ENCODE measurements around the gene DPH6. TPM values are rescaled to one million over a fixed set of nuclear protein-coding genes. Genes with fewer than 3 reads are reported as not detected.
"Not testable (repeated sequence)": the region's sequence is repeated elsewhere in the genome, so short reads cannot be mapped to it uniquely, and the experiment has no call there.

The DPH6 gene
- polyA plus RNA-seq, 2 of the 4 experiments (the other 2 are of a cell fraction): 11.0 to 33.6 TPM

DNA sequence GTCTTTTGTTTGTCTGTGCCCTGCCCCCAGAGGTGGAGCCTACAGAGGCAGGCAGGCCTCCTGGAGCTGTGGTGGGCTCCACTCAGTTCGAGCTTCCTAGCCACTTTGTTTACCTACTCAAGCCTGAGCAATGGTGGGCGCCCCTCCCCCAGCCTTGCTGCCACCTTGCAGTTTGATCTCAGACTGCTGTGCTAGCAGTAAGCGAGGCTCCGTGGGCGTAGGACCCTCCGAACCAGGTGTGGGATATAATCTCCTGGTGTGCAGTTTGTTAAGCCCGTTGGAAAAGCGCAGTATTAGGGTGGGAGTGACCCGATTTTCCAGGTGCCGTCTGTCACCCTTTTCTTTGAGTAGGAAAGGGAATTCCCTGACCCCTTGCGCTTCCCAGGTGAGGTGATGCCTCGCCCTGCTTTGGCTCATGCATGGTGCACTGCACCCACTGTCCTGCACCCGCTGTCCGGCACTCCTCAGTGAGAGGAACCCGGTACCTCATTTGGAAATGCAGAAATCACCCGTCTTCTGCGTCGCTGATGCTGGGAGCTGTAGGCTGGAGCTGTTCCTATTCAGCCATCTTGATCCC is 154.5 kb downstream of the DPH6 start:
- 89% methylated on average over 12 of the region's 18 CpGs for WGBS (ENCODE audit: missing lambda C conversion rate)
- H3K27ac ChIP-seq; POLR2A ChIA-PET; ATAC-seq; H3K4me1 ChIP-seq; H3K4me3 ChIP-seq; DNase-seq (ENCODE audit: low read depth in 1 of 2, low spot score in 1 of 2); H3K4me2 ChIP-seq; CTCF ChIA-PET; H3K9me3 ChIP-seq; FAIRE-seq: not testable (repeated sequence)

GRCh38 chr15:35383506-35383905 is 162.5 kb downstream of the DPH6 start:
- FAIRE-seq (no peak), DNase-seq (ENCODE audit: low read depth in 1 of 2, low spot score in 1 of 2) (no peak), ATAC-seq (no peak)
- POLR2A ChIA-PET: no interaction called here
- Histone ChIP-seq H3K9me3 (no peaks in the 10 kb centered on the region), H3K4me1 (no peaks in the 10 kb centered on the region), H3K27ac (no peak overlapping the region), H3K4me2 (no peak overlapping the region), H3K4me3 (no peak overlapping the region)
- WGBS (ENCODE audit: missing lambda C conversion rate): 98% methylated on average over 2 of the region's 2 CpGs
- TF ChIP-seq, protein P1, sequence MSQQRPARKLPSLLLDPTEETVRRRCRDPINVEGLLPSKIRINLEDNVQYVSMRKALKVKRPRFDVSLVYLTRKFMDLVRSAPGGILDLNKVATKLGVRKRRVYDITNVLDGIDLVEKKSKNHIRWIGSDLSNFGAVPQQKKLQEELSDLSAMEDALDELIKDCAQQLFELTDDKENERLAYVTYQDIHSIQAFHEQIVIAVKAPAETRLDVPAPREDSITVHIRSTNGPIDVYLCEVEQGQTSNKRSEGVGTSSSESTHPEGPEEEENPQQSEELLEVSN (IDR thresholded peaks at IDR 0.05; ENCODE audit: borderline replicate concordance, low read depth): no peak
- no peak for TF ChIP-seq CHD4 (IDR thresholded peaks at IDR 0.05; ENCODE audit: borderline replicate concordance)
- TF ChIP-seq HES2 (IDR thresholded peaks at IDR 0.05): no peak
- TF ChIP-seq CBX8 (IDR thresholded peaks at IDR 0.05): no peak
- no peak for TF ChIP-seq RCOR1 (IDR thresholded peaks at IDR 0.05; ENCODE audit: low read depth, low read length)
- no peak for TF ChIP-seq NR3C1 (IDR thresholded peaks at IDR 0.05)
- TF ChIP-seq EP300 (IDR thresholded peaks at IDR 0.05): no peak
- TF ChIP-seq FOSL2 (IDR thresholded peaks at IDR 0.05): no peak
- no peak for TF ChIP-seq FOSL2 (CRISPR knock-in tag; IDR thresholded peaks at IDR 0.05)
- TF ChIP-seq, protein P2, sequence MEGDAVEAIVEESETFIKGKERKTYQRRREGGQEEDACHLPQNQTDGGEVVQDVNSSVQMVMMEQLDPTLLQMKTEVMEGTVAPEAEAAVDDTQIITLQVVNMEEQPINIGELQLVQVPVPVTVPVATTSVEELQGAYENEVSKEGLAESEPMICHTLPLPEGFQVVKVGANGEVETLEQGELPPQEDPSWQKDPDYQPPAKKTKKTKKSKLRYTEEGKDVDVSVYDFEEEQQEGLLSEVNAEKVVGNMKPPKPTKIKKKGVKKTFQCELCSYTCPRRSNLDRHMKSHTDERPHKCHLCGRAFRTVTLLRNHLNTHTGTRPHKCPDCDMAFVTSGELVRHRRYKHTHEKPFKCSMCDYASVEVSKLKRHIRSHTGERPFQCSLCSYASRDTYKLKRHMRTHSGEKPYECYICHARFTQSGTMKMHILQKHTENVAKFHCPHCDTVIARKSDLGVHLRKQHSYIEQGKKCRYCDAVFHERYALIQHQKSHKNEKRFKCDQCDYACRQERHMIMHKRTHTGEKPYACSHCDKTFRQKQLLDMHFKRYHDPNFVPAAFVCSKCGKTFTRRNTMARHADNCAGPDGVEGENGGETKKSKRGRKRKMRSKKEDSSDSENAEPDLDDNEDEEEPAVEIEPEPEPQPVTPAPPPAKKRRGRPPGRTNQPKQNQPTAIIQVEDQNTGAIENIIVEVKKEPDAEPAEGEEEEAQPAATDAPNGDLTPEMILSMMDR (IDR thresholded peaks at IDR 0.05): no peak
- TF ChIP-seq, protein P3, sequence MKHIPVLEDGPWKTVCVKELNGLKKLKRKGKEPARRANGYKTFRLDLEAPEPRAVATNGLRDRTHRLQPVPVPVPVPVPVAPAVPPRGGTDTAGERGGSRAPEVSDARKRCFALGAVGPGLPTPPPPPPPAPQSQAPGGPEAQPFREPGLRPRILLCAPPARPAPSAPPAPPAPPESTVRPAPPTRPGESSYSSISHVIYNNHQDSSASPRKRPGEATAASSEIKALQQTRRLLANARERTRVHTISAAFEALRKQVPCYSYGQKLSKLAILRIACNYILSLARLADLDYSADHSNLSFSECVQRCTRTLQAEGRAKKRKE (CRISPR knock-in tag; IDR thresholded peaks at IDR 0.05; ENCODE audit: low read depth): no peak
- no peak for TF ChIP-seq RFX5 (IDR thresholded peaks at IDR 0.05)
- TF ChIP-seq ESRRA (IDR thresholded peaks at IDR 0.05; ENCODE audit: borderline replicate concordance, low read length): no peak
- CTCF ChIA-PET: no interaction called here

- Histone ChIP-seq H3K27ac (no peak overlapping the region), H3K4me2 (no peak overlapping the region), H3K9me3 (no peaks in the 10 kb centered on the region), H3K4me3 (no peak overlapping the region), H3K4me1 (no peaks in the 10 kb centered on the region)
- WGBS (ENCODE audit: missing lambda C conversion rate): 70% methylated on average over 3 of the region's 3 CpGs
- no peak for FAIRE-seq
- ATAC-seq: no peak
- ChIA-PET POLR2A (no interaction called here), CTCF (no interaction called here)
- DNase-seq (ENCODE audit: low read depth in 1 of 2, low spot score in 1 of 2): no peak
- TF ChIP-seq ZC3H11A (IDR thresholded peaks at IDR 0.05) (no peak), NPAS2 (CRISPR knock-in tag; IDR thresholded peaks at IDR 0.05; ENCODE audit: borderline replicate concordance) (no peak), REST (IDR thresholded peaks at IDR 0.05) (no peak), NFE2L2 (conservative IDR thresholded peaks at IDR 0.05; ENCODE audit: low read length) (no peak), RARB (CRISPR knock-in tag; IDR thresholded peaks at IDR 0.05) (no peak), HMGXB4 (CRISPR knock-in tag; IDR thresholded peaks at IDR 0.05; ENCODE audit: borderline replicate concordance) (no peak), NR3C1 (IDR thresholded peaks at IDR 0.05) (no peak), JUN (IDR thresholded peaks at IDR 0.05) (no peak), MAZ (IDR thresholded peaks at IDR 0.05; ENCODE audit: borderline replicate concordance, low read depth, low read length) (no peak), CBX2 (IDR thresholded peaks at IDR 0.05; ENCODE audit: borderline replicate concordance, low read depth) (no peak), FOXS1 (CRISPR knock-in tag; IDR thresholded peaks at IDR 0.05) (no peak), ZNF302 (CRISPR knock-in tag; IDR thresholded peaks at IDR 0.05) (no peak), RCOR1 (IDR thresholded peaks at IDR 0.05; ENCODE audit: low read depth, low read length) (no peak)
These were observed 164.6 kb downstream of the DPH6 start for GRCh38 chr15:35381328-35381727.

All from A549 (cell line).